ENCODE data around the gene VMAC. TPM values are rescaled to one million over a fixed set of nuclear protein-coding genes. Genes with fewer than 3 reads are reported as not detected.

The VMAC gene
- total RNA-seq, 2 donors from 2014 or later, result 23.6 to 29.0 TPM

DNA sequence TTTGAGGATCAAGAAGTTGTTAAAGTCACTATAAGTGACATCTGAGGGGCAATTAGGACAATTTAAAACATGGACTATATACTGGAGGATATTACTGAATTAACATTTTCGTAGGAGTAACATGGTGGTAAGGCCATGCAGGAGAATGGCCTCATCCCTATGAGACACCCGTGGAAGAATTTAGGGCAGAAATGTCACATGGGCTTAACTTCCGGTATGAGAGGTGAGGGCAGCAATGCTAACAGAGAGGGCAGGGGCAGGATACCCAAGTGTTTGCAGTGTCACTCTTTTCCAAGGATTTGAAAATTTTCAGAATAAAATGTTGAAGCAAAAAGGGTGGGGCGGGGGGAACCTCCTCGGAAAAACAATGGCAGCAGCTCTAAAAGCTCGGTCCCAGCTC lies 49.6 kb downstream of the VMAC start:
- TF ChIP-seq, protein P1, sequence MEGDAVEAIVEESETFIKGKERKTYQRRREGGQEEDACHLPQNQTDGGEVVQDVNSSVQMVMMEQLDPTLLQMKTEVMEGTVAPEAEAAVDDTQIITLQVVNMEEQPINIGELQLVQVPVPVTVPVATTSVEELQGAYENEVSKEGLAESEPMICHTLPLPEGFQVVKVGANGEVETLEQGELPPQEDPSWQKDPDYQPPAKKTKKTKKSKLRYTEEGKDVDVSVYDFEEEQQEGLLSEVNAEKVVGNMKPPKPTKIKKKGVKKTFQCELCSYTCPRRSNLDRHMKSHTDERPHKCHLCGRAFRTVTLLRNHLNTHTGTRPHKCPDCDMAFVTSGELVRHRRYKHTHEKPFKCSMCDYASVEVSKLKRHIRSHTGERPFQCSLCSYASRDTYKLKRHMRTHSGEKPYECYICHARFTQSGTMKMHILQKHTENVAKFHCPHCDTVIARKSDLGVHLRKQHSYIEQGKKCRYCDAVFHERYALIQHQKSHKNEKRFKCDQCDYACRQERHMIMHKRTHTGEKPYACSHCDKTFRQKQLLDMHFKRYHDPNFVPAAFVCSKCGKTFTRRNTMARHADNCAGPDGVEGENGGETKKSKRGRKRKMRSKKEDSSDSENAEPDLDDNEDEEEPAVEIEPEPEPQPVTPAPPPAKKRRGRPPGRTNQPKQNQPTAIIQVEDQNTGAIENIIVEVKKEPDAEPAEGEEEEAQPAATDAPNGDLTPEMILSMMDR (IDR thresholded peaks at IDR 0.05), result no peak
- TF ChIP-seq POLR2AphosphoS5 (IDR thresholded peaks at IDR 0.05) (no peak), POLR2A (IDR thresholded peaks at IDR 0.05) (no peak)
- no peak for DNase-seq (ENCODE audit: low spot score)

DNA sequence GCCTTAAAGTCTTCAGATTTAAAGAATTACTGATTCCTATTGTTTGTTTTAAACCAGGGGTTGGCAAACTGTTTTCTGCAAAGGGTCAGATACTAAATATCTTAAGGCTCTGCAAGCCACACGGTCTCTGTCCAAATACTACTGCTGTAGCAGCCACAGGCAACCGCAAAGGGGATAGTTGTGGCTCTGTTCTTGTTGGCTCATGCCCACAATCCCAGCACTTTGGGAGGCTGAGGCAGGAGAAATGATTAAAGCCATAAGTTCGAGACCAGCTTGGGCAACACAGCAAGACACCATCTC lies 50.9 kb downstream of the VMAC start:
- Histone ChIP-seq H3K36me3 (no peaks in the 10 kb centered on the region), H3K4me1 (replicated peaks) (peaks cover 27% of the 10 kb centered on the region), H3K9me3 (no peaks in the 10 kb centered on the region), H3K4me3 (no peak overlapping the region), H3K27me3 (replicated peaks; ENCODE audit: insufficient read depth) (no peaks in the 10 kb centered on the region), H3K27ac (peak overlapping the region in 1 of 2 donors; percentile 33)
- WGBS, result 65% methylated on average over 3 of the region's 3 CpGs
- intact Hi-C loops (cut with DNase I), result no loop called here
- TF ChIP-seq, protein P1 (IDR thresholded peaks at IDR 0.05), result no peak
- TF ChIP-seq POLR2AphosphoS5 (IDR thresholded peaks at IDR 0.05) (no peak), POLR2A (IDR thresholded peaks at IDR 0.05) (no peak)
- DNase-seq (ENCODE audit: low spot score), result no peak

More for the DNA sequence above, 49.6 kb downstream of the VMAC start:
- Histone ChIP-seq H3K27ac (peak overlapping the region; percentile 6 to 33), H3K9me3 (no peaks in the 10 kb centered on the region), H3K36me3 (no peaks in the 10 kb centered on the region), H3K4me3 (no peak overlapping the region), H3K27me3 (replicated peaks; ENCODE audit: insufficient read depth) (no peaks in the 10 kb centered on the region), H3K4me1 (replicated peaks) (peaks cover 24% of the 10 kb centered on the region)
- 27% methylated on average over 6 of the region's 6 CpGs for WGBS
- intact Hi-C loops (cut with DNase I), result no loop called here

DNA sequence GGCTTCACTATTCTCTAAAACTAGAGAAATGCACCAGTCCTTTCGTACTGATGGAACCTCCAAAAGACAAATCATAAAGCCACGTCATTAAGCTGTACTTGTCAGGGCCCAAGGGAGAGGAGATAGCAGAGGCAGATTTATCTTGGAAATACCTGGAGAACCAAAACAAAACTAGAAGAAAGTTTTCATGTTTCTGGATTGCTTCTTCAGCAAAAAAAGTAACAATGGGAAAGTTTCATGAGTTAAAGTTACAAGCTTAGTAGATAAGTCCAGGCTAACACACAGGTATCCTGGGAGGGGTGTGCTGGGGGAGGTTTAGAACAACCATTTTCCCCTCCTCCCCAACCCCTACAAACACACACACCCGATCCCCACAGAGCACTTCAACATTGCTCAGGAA lies 51.7 kb downstream of the VMAC start:
- no peak overlapping the region for H3K4me3 ChIP-seq
- peaks cover 31% of the 10 kb centered on the region for H3K4me1 ChIP-seq (replicated peaks)
- intact Hi-C loops (cut with DNase I), result no loop called here
- no peaks in the 10 kb centered on the region for H3K36me3 ChIP-seq
- H3K9me3 ChIP-seq, result no peaks in the 10 kb centered on the region
- WGBS, result 63% methylated on average over 3 of the region's 3 CpGs
- no peak overlapping the region for H3K27ac ChIP-seq
- no peaks in the 10 kb centered on the region for H3K27me3 ChIP-seq (replicated peaks; ENCODE audit: insufficient read depth)
- TF ChIP-seq POLR2A (IDR thresholded peaks at IDR 0.05), result no peak
- TF ChIP-seq, protein P1 (IDR thresholded peaks at IDR 0.05), result no peak
- no peak for TF ChIP-seq POLR2AphosphoS5 (IDR thresholded peaks at IDR 0.05)
- DNase-seq (ENCODE audit: low spot score), result no peak

DNA sequence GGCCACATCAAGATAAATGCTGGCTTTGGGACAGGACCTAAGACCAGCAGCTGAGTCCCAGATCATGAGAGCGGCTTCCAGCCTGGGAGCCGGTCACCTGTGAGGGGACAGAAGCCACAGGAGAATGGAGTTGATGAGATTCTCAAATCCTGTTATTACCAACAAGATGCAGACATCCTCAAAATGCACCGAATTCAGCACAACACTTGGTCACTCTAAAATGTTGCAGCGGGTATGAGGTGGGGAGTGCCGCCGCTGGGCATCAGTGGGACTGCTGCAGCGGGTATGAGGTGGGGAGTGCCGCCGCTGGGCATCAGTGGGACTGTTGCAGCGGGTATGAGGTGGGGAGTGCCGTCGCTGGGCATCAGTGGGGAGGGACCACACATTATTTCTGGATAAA lies 52.1 kb downstream of the VMAC start:
- no peak overlapping the region for H3K27ac ChIP-seq
- no peaks in the 10 kb centered on the region for H3K9me3 ChIP-seq
- TF ChIP-seq POLR2A (IDR thresholded peaks at IDR 0.05) (no peak), POLR2AphosphoS5 (IDR thresholded peaks at IDR 0.05) (no peak)
- TF ChIP-seq, protein P1 (IDR thresholded peaks at IDR 0.05), result no peak
- WGBS, result 96% methylated on average over 12 of the region's 12 CpGs
- no peaks in the 10 kb centered on the region for H3K27me3 ChIP-seq (replicated peaks; ENCODE audit: insufficient read depth)
- H3K4me3 ChIP-seq, result no peak overlapping the region
- no peak for DNase-seq (ENCODE audit: low spot score)
- peaks cover 33% of the 10 kb centered on the region for H3K4me1 ChIP-seq (replicated peaks)
- no peaks in the 10 kb centered on the region for H3K36me3 ChIP-seq
- intact Hi-C loops (cut with DNase I), result no loop called here

DNA sequence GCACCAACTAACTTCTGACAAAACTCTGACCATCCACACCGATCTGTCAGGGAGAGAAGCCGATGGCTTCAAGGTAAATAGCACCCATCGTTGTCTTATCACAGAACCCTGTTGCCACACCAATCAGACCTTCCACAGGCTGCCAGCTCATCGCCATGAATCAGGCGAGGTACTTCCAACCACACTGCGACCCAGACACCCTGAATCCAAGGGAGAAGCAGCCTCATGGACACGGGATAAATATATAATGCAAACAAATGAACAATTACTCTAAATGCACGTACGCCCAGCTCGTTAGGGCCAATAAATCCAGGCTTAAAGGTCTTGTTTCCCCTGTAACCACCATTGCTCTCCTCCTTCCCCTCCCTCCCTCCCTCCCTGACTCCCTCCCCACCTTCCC lies 52.5 kb downstream of the VMAC start:
- no peak for DNase-seq (ENCODE audit: low spot score)
- WGBS, result 54% methylated on average over 10 of the region's 10 CpGs
- no peaks in the 10 kb centered on the region for H3K27me3 ChIP-seq (replicated peaks; ENCODE audit: insufficient read depth)
- peak overlapping the region in 1 of 2 donors; percentile 50 for H3K27ac ChIP-seq
- no peaks in the 10 kb centered on the region for H3K36me3 ChIP-seq
- TF ChIP-seq, protein P1 (IDR thresholded peaks at IDR 0.05), result no peak
- no peak for TF ChIP-seq POLR2AphosphoS5 (IDR thresholded peaks at IDR 0.05)
- TF ChIP-seq POLR2A (IDR thresholded peaks at IDR 0.05), result no peak
- peaks cover 38% of the 10 kb centered on the region for H3K4me1 ChIP-seq (replicated peaks)
- H3K4me3 ChIP-seq, result no peak overlapping the region
- no peaks in the 10 kb centered on the region for H3K9me3 ChIP-seq
- intact Hi-C loops (cut with DNase I), result no loop called here
